ENCODE measurements around the gene COL27A1.

COL27A1 gene

GRCh38 chr9:114168281-114169028, 13.1 kb downstream of the COL27A1 start:
- no peak overlapping the region for H2AFZ ChIP-seq
- H3K79me2 ChIP-seq = no peaks in the 10 kb centered on the region
- no peak overlapping the region for H3K9ac ChIP-seq
- TF ChIP-seq CTCF (IDR thresholded peaks at IDR 0.05) = no peak
- H3K27me3 ChIP-seq (ENCODE audit: control insufficient read depth, insufficient read depth, low read length) = no peaks in the 10 kb centered on the region
- H3K4me2 ChIP-seq (ENCODE audit: low read length) = no peak overlapping the region
- no peak overlapping the region for H3K27ac ChIP-seq
- H3K4me3 ChIP-seq (ENCODE audit: low read depth, low read length) = no peak overlapping the region
- H3K9me3 ChIP-seq (ENCODE audit: control insufficient read depth, low read length) = no peaks in the 10 kb centered on the region
- no peaks in the 10 kb centered on the region for H3K4me1 ChIP-seq
- H3K36me3 ChIP-seq (ENCODE audit: control insufficient read depth, insufficient read depth, low read length) = no peaks in the 10 kb centered on the region

- Histone ChIP-seq H3K4me1 (no peaks in the 10 kb centered on the region), H3K27ac (no peak overlapping the region), H3K4me3 (ENCODE audit: low read depth, low read length) (no peak overlapping the region), H3K27me3 (ENCODE audit: control insufficient read depth, insufficient read depth, low read length) (no peaks in the 10 kb centered on the region), H2AFZ (no peak overlapping the region), H3K79me2 (no peaks in the 10 kb centered on the region), H3K9ac (no peak overlapping the region), H3K4me2 (ENCODE audit: low read length) (no peak overlapping the region), H3K36me3 (ENCODE audit: control insufficient read depth, insufficient read depth, low read length) (no peaks in the 10 kb centered on the region), H3K9me3 (ENCODE audit: control insufficient read depth, low read length) (no peaks in the 10 kb centered on the region)
- no peak for TF ChIP-seq CTCF (IDR thresholded peaks at IDR 0.05)
Observed at GRCh38 chr9:114169029-114169951, 14.0 kb downstream of the COL27A1 start.

GRCh38 chr9:114169952-114170770, 14.8 kb downstream of the COL27A1 start:
- H3K4me1 ChIP-seq = no peaks in the 10 kb centered on the region
- TF ChIP-seq CTCF (IDR thresholded peaks at IDR 0.05) = no peak
- H3K79me2 ChIP-seq = no peaks in the 10 kb centered on the region
- H3K9me3 ChIP-seq (ENCODE audit: control insufficient read depth, low read length) = no peaks in the 10 kb centered on the region
- no peak overlapping the region for H2AFZ ChIP-seq
- H3K36me3 ChIP-seq (ENCODE audit: control insufficient read depth, insufficient read depth, low read length) = no peaks in the 10 kb centered on the region
- no peaks in the 10 kb centered on the region for H3K27me3 ChIP-seq (ENCODE audit: control insufficient read depth, insufficient read depth, low read length)
- no peak overlapping the region for H3K4me2 ChIP-seq (ENCODE audit: low read length)
- no peak overlapping the region for H3K27ac ChIP-seq
- H3K4me3 ChIP-seq (ENCODE audit: low read depth, low read length) = no peak overlapping the region
- no peak overlapping the region for H3K9ac ChIP-seq

- Histone ChIP-seq H3K9me3 (ENCODE audit: control insufficient read depth, low read length) (no peaks in the 10 kb centered on the region), H3K27me3 (ENCODE audit: control insufficient read depth, insufficient read depth, low read length) (no peaks in the 10 kb centered on the region), H3K36me3 (ENCODE audit: control insufficient read depth, insufficient read depth, low read length) (no peaks in the 10 kb centered on the region), H3K79me2 (no peaks in the 10 kb centered on the region), H3K4me3 (ENCODE audit: low read depth, low read length) (no peak overlapping the region), H2AFZ (no peak overlapping the region), H3K9ac (no peak overlapping the region), H3K27ac (no peak overlapping the region), H3K4me2 (ENCODE audit: low read length) (no peak overlapping the region), H3K4me1 (no peaks in the 10 kb centered on the region)
- TF ChIP-seq CTCF (IDR thresholded peaks at IDR 0.05) = no peak
Observed at GRCh38 chr9:114170771-114171461, 15.6 kb downstream of the COL27A1 start.

Data from parathyroid adenoma (tissue), 2 donors.